Endodermal cell (in vitro differentiated cells): ENCODE results near the gene ST6GALNAC1. TPM values are rescaled to one million over a fixed set of nuclear protein-coding genes. Genes with fewer than 3 reads are reported as not detected.

Source experiments
- DNase-seq: peaks from one replicate; pipeline ENCODE4 v3.0.0-alpha.2; 2017
- H3K27ac ChIP-seq: 2 replicates; pipeline ENCODE4 v1.5.1; 2013; ENCODE audit warnings: mild to moderate bottlenecking, low read depth, low read length, moderate library complexity
- H3K27me3 ChIP-seq: 2 replicates; pipeline ENCODE4 v1.6.1; 2013; ENCODE audit warnings: mild to moderate bottlenecking, low read length, moderate library complexity; ENCODE audit not compliant: insufficient read depth, control insufficient read depth, poor library complexity, severe bottlenecking
- H3K36me3 ChIP-seq: 2 replicates; pipeline ENCODE4 v1.7.0; 2013; ENCODE audit warnings: mild to moderate bottlenecking, low read length, moderate library complexity; ENCODE audit not compliant: control insufficient read depth, insufficient read depth
- H3K4me1 ChIP-seq: one replicate; pipeline ENCODE4 v1.7.0; 2013; ENCODE audit warnings: low read length; ENCODE audit not compliant: control insufficient read depth, insufficient read depth
- H3K4me3 ChIP-seq: 2 replicates; pipeline ENCODE4 v1.5.1; 2013; ENCODE audit warnings: mild to moderate bottlenecking, low read length, moderate library complexity
- H3K9ac ChIP-seq: 2 replicates; pipeline ENCODE4 v1.6.1; 2013; ENCODE audit warnings: mild to moderate bottlenecking, low read length, moderate library complexity; ENCODE audit not compliant: poor library complexity, severe bottlenecking; ENCODE audit errors: extremely low read depth
- H3K9me3 ChIP-seq: 2 replicates; pipeline ENCODE4 v1.6.1; 2013; ENCODE audit warnings: mild to moderate bottlenecking, low read length, moderate library complexity; ENCODE audit not compliant: control insufficient read depth
- H3K27ac Mint-ChIP-seq: 2 replicates; pipeline ENCODE4 v1.8.0; 2020; ENCODE audit warnings: mixed read lengths
- H3K27me3 Mint-ChIP-seq: 2 replicates; pipeline ENCODE4 v1.8.0; 2021; ENCODE audit warnings: mild to moderate bottlenecking, mixed read lengths; ENCODE audit not compliant: insufficient read depth
- H3K36me3 Mint-ChIP-seq: 2 replicates; pipeline ENCODE4 v1.8.0; 2020; ENCODE audit warnings: low read depth, mixed read lengths
- H3K4me1 Mint-ChIP-seq: 2 replicates; pipeline ENCODE4 v1.8.0; 2020; ENCODE audit warnings: mixed read lengths
- H3K4me3 Mint-ChIP-seq: 2 replicates; pipeline ENCODE4 v1.8.0; 2020; ENCODE audit warnings: mild to moderate bottlenecking, moderate library complexity, mixed read lengths
- H3K9me3 Mint-ChIP-seq: 2 replicates; pipeline ENCODE4 v1.8.0; 2020; ENCODE audit warnings: mild to moderate bottlenecking, mixed read lengths
- CTCF ChIP-seq: fragments of 200-600 bp; sonication (generic); conservative IDR thresholded peaks from 2 replicates; pipeline ENCODE4 v1.5.0; 2021; ENCODE audit warnings: antibody characterized with exemption, mild to moderate bottlenecking
- WGBS, 2 experiments: methylation state at CpG; one replicate each; pipeline versions ENCODE4 v1.1.5 to v1.1.7; 2013; ENCODE audit warnings: missing lambda C conversion rate in 2 of 2, mixed read lengths in 1 of 2; ENCODE audit not compliant: insufficient coverage in 1 of 2, insufficient read length in 1 of 2; 5-methylcytosine and 5-hydroxymethylcytosine counted together
- total RNA-seq, 2 donors: library from RNA; stranded (reverse); fragmentation: NEBNext Ultra II Directional in 1 of 2; extraction: Animal tissue kit (Norgen Biotek cat#: 25700) in 1 of 2; gene quantifications; 2 replicates in 1 of 2; 3 replicates in 1 of 2; pipeline ENCODE4 v1.2.1, GENCODE V29; 2021

The ST6GALNAC1 gene
- total RNA-seq, 2 donors from 2014 or later: not detected

- no peak for DNase-seq
- H3K27me3 ChIP-seq: no peaks in the 10 kb centered on the region
- Mint-ChIP-seq H3K4me1 (peaks cover 8% of the 10 kb centered on the region), H3K4me3 (no peak overlapping the region), H3K27ac (no peak overlapping the region), H3K36me3 (no peaks in the 10 kb centered on the region), H3K27me3 (peaks cover 10% of the 10 kb centered on the region), H3K9me3 (no peaks in the 10 kb centered on the region)
- no peak overlapping the region for H3K9ac ChIP-seq
- no peak overlapping the region for H3K4me3 ChIP-seq
- 88% methylated on average over 6 of the region's 6 CpGs; no CpG with 5 or more reads in 1 of the 2 experiments for WGBS, 2 experiments
- H3K27ac ChIP-seq: no peak overlapping the region
- H3K4me1 ChIP-seq: no peaks in the 10 kb centered on the region
- H3K9me3 ChIP-seq: no peaks in the 10 kb centered on the region
- TF ChIP-seq CTCF: no peak
- no peaks in the 10 kb centered on the region for H3K36me3 ChIP-seq
Measured at GRCh38 chr17:76625496-76625895, 18.1 kb downstream of the ST6GALNAC1 start.

DNA sequence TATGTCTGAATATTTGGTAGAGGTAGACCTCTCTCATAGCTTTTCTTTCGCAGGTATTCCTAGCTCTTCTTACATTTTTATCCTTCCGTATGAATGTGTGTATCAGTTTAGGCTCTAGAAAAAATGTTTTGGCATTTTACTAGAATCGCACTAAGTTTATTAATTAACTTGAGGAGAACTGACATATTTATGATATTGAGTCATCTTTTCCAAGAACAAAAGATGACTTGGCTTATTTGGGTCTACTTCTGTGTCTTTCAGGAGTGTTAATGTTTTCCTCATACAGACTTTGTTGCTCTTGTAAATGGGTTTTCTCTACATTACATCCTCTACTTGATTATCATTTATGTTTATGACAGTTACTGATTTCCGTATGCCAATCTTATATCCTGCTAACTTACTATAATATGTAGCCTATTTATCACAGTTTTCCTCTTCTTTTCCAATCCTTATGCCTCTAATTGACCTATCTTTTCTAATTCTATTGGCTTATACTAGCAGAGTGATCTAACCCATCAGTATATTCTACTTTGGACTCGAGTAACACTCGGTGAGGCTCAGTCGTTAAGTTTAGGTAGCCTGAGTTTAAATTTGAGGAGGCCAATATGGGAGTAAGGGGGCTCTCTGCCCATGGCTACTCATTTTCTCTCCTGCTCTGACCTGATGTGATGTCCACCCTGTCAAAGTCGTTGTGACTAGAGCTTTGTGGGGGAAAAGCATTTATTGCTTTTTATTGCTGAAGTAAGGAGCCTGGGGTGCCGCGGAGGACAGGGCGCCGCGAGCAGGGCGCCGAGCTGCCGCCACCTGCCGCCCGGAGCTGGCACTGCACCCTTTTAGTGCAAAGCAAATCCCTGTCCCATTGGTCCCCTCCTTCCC is 20.0 kb downstream of the ST6GALNAC1 start:
- Mint-ChIP-seq H3K4me1 (no peaks in the 10 kb centered on the region), H3K27me3 (peaks cover 10% of the 10 kb centered on the region), H3K9me3 (no peaks in the 10 kb centered on the region), H3K4me3 (no peak overlapping the region), H3K36me3 (no peaks in the 10 kb centered on the region), H3K27ac (no peak overlapping the region)
- no peaks in the 10 kb centered on the region for H3K27me3 ChIP-seq
- WGBS, 2 experiments: 39 to 92% methylated on average over 2 to 18 of the region's 18 CpGs
- no peaks in the 10 kb centered on the region for H3K36me3 ChIP-seq
- H3K4me1 ChIP-seq: no peaks in the 10 kb centered on the region
- no peaks in the 10 kb centered on the region for H3K9me3 ChIP-seq
- H3K9ac ChIP-seq: no peak overlapping the region
- peak; percentile 95 for DNase-seq
- H3K27ac ChIP-seq: no peak overlapping the region
- H3K4me3 ChIP-seq: no peak overlapping the region
- TF ChIP-seq CTCF: peak; percentile 98

- H3K9me3 Mint-ChIP-seq: peaks cover 37% of the 10 kb centered on the region
- Histone ChIP-seq H3K9ac (no peak overlapping the region), H3K27me3 (no peaks in the 10 kb centered on the region), H3K4me1 (no peaks in the 10 kb centered on the region), H3K9me3 (peaks cover 26% of the 10 kb centered on the region), H3K27ac (no peak overlapping the region), H3K4me3 (no peak overlapping the region), H3K36me3 (no peaks in the 10 kb centered on the region)
- no peak for TF ChIP-seq CTCF
- 94 to 95% methylated on average over 2 of the region's 2 CpGs for WGBS, 2 experiments
- DNase-seq: no peak
- H3K27me3 Mint-ChIP-seq: peaks cover under 1% of the 10 kb centered on the region
- peaks cover 6% of the 10 kb centered on the region for H3K36me3 Mint-ChIP-seq
- no peaks in the 10 kb centered on the region for H3K4me1 Mint-ChIP-seq
- H3K4me3 Mint-ChIP-seq: no peak overlapping the region
- no peak overlapping the region for H3K27ac Mint-ChIP-seq
Measured at GRCh38 chr17:76617838-76618237, 25.7 kb downstream of the ST6GALNAC1 start.
